Measurements from ENCODE around the gene PCDHA1.
"Not testable (repeated sequence)": the region's sequence is repeated elsewhere in the genome, so short reads cannot be mapped to it uniquely, and the experiment has no call there.

PCDHA1 gene

DNA sequence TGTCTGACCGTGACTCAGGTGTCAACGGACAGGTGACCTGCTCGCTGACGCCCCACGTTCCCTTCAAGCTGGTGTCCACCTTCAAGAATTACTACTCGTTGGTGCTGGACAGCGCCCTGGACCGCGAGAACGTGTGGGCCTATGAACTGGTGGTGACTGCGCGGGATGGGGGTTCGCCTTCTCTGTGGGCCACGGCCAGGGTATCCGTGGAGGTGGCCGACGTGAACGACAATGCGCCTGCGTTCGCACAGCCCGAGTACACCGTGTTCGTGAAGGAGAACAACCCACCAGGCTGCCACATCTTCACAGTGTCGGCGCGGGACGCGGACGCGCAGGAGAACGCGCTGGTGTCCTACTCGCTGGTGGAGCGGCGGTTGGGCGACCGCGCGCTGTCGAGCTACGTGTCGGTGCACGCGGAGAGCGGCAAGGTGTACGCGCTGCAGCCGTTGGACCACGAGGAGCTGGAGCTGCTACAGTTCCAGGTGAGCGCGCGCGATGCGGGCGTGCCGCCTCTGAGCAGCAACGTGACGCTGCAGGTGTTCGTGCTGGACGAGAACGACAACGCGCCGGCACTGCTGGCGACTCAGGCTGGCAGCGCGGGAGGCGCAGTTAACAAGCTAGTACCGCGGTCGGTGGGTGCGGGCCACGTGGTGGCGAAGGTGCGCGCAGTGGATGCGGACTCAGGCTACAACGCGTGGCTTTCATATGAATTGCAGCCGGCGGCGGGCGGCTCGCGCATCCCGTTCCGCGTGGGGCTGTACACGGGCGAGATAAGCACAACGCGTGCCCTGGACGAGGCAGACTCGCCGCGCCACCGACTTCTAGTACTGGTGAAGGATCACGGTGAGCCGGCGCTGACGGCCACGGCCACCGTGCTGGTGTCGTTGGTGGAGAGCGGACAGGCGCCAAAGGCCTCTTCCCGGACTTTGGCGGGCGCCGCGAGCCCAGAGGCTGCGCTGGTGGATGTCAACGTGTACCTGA is 84.6 kb downstream of the PCDHA1 start:
- Histone ChIP-seq H3K27ac (no peak overlapping the region), H3K4me3 (no peak overlapping the region)
- no peak for DNase-seq (ENCODE audit: low spot score)
- TF ChIP-seq CTCF (IDR thresholded peaks at IDR 0.05) = no peak

DNA sequence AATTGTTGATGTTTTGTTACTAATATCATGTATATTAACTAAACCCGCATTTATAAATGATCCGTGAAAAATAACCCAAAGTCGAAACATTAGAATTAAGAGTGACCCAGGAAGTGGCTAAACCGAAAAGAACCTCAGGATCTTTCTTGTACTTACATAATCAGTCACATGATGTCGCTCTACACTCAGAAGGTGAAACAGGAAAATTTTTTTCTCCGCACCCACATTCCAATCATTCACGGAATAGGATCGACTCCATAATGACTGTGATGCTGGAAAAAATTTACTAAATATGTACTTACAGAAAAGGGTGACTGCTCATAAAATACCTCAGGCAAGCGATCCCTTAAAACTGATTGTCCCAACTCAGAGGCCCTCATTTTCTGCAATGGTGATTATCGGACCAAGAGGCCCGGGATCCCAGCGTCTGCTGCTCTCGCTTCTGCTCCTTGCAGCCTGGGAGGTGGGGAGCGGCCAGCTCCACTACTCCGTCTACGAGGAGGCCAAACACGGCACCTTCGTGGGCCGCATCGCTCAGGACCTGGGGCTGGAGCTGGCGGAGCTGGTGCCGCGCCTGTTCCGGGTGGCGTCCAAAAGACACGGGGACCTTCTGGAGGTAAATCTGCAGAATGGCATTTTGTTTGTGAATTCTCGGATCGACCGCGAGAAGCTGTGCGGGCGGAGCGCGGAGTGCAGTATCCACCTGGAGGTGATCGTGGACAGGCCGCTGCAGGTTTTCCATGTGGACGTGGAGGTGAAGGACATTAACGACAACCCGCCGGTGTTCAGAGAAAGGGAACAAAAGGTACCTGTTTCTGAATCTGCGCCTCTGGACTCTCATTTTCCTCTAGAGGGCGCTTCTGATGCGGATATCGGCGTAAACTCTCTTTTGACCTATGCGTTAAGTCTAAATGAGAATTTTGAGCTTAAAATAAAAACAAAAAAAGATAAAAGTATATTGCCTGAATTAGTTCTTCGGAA is 89.4 kb downstream of the PCDHA1 start, which contains the start of gene PCDHA12:
Gene PCDHA12, plus strand, starts transcription at position 224 of the 981 bp plus-strand sequence. Its CDS starts 165 bp downstream, at position 389.
- peak within 1 kb of the TSS; percentile 18 for H3K4me3 ChIP-seq
- no peak for DNase-seq (ENCODE audit: low spot score)
- TF ChIP-seq CTCF (IDR thresholded peaks at IDR 0.05) = no peak
- H3K27ac ChIP-seq = no peak within 1 kb of the TSS

DNA sequence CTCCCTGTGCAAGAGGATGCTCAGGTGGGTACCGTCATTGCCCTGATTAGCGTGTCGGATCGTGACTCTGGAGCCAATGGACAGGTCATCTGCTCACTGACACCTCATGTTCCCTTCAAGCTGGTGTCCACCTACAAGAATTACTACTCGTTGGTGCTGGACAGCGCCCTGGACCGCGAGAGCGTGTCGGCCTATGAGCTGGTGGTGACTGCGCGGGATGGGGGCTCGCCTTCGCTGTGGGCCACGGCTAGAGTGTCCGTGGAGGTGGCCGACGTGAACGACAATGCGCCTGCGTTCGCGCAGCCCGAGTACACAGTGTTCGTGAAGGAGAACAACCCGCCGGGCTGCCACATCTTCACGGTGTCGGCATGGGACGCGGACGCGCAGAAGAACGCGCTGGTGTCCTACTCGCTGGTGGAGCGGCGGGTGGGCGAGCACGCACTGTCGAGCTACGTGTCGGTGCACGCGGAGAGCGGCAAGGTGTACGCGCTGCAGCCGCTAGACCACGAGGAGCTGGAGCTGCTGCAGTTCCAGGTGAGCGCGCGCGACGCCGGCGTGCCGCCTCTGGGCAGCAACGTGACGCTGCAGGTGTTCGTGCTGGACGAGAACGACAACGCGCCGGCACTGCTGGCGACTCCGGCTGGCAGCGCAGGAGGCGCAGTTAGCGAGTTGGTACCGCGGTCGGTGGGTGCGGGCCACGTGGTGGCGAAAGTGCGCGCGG is 90.8 kb downstream of the PCDHA1 start:
- not testable (repeated sequence) for DNase-seq (ENCODE audit: low spot score); H3K27ac ChIP-seq
- H3K4me3 ChIP-seq = peak overlapping the region; percentile 7

- TF ChIP-seq CTCF (IDR thresholded peaks at IDR 0.05) = no peak
- Histone ChIP-seq H3K27ac (no peak overlapping the region), H3K4me3 (no peak overlapping the region)
- no peak for DNase-seq (ENCODE audit: low spot score)
Observed at GRCh38 chr5:140877262-140877581, 91.3 kb downstream of the PCDHA1 start.

DNA sequence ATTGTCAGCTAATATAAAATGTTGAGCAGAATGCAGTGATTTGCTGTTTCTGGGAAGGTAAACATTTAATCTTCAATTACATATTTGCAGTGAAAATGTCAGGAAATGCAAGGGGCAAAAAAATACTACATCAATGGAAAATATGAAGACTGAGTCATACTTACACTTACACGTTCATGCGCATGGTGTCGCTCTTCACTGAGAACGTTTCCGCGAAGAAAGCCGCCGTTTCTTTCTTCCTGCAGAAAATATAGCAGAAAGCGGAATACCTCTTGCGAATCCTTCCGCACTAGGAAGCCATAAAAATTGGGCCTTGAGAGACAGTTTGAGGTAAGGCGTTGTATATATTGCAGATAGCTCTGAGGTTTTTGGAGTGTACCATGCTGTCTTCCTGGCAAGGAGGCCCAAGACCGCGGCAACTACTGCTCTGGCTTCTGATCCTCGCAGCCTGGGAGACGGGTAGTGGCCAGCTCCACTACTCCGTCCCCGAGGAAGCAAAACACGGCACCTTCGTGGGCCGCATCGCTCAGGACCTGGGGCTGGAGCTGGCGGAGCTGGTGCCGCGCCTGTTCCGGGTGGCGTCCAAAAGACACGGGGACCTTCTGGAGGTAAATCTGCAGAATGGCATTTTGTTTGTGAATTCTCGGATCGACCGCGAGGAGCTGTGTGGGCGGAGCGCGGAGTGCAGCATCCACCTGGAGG is 96.1 kb downstream of the PCDHA1 start, which contains the start of gene PCDHA13:
Gene PCDHA13, plus strand, starts transcription at position 236 of the 702 bp plus-strand sequence. Its CDS starts 145 bp downstream, at position 381.
- no peak for TF ChIP-seq CTCF (IDR thresholded peaks at IDR 0.05)
- H3K4me3 ChIP-seq = peak within 1 kb of the TSS; percentile 58
- no peak within 1 kb of the TSS for H3K27ac ChIP-seq
- no peak for DNase-seq (ENCODE audit: low spot score)

DNA sequence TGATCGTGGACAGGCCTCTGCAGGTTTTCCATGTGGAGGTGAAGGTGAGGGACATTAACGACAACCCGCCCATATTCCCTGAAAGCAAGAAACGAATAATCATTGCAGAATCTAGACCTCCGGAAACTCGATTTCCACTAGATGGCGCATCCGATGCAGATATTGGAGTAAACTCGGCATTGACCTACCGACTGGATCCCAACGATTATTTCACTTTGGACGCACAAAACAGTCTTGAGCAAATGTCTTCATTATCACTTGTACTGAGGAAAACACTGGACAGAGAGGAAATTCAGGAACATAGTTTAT is 96.6 kb downstream of the PCDHA1 start:
- no peak for DNase-seq (ENCODE audit: low spot score)
- TF ChIP-seq CTCF (IDR thresholded peaks at IDR 0.05) = no peak
- H3K27ac ChIP-seq = no peak overlapping the region
- H3K4me3 ChIP-seq = peak overlapping the region; percentile 58

Data from coronary artery (tissue), 2 donors.